ENCODE measurements around the gene MFAP5.

DNA sequence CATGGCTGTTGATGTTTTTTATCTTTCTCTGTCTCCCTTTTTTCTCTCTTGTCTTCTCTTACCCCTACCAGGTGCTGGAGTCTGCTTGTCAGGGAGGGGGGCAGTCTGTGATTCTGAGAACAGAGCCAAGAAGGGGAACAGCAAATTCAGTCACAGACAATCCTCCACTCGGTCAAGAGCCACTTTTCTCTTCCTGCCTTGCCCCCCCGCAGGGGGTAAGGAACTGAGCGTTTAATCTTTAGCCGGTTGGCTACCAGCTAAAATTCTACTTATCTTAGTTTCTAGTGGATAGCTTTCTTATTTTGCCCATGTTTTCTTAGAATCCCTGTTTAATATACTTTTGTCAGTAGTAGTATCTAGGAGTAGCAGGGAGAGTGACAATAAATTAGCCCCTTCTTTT, 37.1 kb upstream of the MFAP5 start:
- TF ChIP-seq CTCF (conservative IDR thresholded peaks at IDR 0.05): no peak
- no peak for TF ChIP-seq ZFX (IDR thresholded peaks at IDR 0.05)

Data from C4-2B (cell line).